ENCODE data around the gene AFF4.

- no peak for TF ChIP-seq SRF (IDR thresholded peaks at IDR 0.05; ENCODE audit: low read depth)
- no peak for TF ChIP-seq CTCF (IDR thresholded peaks at IDR 0.05 in 2 of 3, conservative IDR thresholded peaks at IDR 0.05 in 1 of 3; ENCODE audit: borderline replicate concordance in 1 of 3, insufficient read depth in 1 of 3, low read depth in 2 of 3, low read length in 2 of 3)
- no peak for TF ChIP-seq POLR2AphosphoS5 (IDR thresholded peaks at IDR 0.05; ENCODE audit: low read depth, low read length)
- no peak for TF ChIP-seq JUND (IDR thresholded peaks at IDR 0.05)
- no peak for TF ChIP-seq EZH2 (IDR thresholded peaks at IDR 0.05)
- no peak for TF ChIP-seq EZH2phosphoT487 (IDR thresholded peaks at IDR 0.05; ENCODE audit: borderline replicate concordance)
- TF ChIP-seq YY1 (IDR thresholded peaks at IDR 0.05; ENCODE audit: extremely low read depth, insufficient replicate concordance, low read depth, low read length) = no peak
- TF ChIP-seq POLR2A (IDR thresholded peaks at IDR 0.05; ENCODE audit: borderline replicate concordance, extremely low read depth, insufficient read depth, insufficient read length) = no peak
- no peak for TF ChIP-seq SIN3A (IDR thresholded peaks at IDR 0.05; ENCODE audit: low read depth)
- TF ChIP-seq ZBTB33 (IDR thresholded peaks at IDR 0.05; ENCODE audit: extremely low read depth, insufficient replicate concordance, low read length) = no peak
These were observed 94.7 kb downstream of the AFF4 start for GRCh38 chr5:132868754-132869153.
